Fibroblast of skin of back (primary cell): Measurements from ENCODE around the gene RASGEF1C.

Experiments used
- DNase-seq: peaks from one replicate; pipeline ENCODE4 v3.0.0-alpha.2; 2013

Gene RASGEF1C

DNA sequence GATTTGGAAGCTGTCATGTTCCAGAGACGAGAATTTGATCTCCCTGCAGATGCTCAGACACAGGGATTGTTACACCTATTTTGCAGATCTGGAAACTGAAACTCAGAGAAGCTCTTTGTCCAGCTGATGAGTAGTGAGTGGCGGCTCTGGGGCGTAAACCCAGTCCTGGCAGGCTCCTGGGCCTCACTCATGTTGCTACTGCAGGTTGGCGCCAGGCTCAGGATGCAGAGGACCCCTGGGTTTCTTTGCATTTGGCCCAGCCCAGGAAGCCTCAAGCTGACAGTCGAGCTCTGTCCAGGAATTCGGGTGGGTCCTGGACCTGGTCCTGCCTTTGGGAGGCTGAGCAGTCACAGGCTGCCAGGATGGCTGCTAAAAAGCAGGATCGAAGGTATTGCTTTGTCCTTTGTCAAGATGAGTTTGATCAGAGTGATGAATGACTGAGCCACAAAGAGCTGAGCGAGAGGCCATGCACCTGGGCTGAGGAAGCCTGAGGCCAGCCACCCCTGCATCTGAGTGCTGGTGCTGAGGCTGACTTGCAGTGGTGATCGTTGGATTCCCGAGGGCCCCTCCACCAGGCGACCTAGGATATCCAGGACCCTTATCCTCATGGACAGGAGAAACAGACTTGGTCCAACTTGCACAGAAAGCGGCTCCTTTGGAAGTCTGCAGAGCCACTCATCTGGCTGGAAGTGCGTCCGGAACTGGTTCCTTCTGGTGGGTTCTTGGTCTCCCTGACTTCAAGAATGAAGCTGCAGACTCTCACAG is 129.1 kb downstream of the RASGEF1C start:
- no peak for DNase-seq

DNA sequence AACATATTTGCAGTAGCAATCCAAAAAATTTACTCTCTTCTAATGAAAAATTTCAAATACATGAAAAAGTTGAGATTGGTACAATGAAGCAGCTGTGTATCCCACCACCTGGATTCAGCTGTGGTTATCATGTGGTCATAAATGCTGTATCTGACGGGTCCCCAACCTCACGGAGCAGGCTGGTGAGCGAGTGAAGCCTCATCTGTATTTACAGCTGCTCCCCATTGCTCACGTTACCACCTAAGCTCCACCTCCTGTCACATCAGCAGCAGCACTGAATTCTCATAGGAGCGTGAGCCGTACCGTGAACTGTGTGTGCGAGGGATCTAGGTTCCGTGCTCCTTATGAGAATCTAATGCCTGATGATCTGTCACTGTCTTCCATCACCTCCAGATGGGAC is 130.7 kb downstream of the RASGEF1C start:
- no peak for DNase-seq

DNA sequence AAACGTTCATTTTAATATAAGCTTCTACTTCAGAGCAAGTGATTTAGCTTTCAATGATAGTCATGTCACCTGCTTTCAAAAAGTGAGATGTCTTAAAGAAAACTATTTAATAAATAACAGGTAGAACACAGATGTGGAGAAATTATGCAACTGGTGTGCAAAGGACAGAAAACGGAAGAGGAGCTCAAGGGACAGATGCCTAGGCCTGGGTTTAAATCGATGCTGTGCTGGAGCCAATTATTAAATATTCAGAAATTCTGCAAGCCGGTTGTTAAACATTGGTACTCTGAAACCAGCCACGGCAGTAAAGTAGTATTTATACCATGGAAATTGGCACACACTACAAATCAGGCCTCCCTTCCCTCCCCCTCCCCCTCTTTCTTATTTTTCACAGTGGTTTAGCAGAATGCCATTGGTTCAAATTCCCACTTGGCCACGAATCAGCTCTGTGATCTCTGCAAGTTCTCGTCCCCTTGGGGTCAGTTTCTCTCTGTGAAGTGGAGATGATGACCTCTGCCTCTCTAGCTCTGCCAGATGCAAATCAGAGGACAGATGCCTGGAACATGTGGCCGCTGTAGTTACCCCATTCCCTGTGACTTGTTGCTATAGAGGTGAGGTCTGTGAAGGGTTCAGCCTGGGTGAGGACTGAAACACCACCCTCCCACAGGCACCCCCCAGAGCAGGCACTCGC is 131.3 kb downstream of the RASGEF1C start:
- DNase-seq: no peak

DNA sequence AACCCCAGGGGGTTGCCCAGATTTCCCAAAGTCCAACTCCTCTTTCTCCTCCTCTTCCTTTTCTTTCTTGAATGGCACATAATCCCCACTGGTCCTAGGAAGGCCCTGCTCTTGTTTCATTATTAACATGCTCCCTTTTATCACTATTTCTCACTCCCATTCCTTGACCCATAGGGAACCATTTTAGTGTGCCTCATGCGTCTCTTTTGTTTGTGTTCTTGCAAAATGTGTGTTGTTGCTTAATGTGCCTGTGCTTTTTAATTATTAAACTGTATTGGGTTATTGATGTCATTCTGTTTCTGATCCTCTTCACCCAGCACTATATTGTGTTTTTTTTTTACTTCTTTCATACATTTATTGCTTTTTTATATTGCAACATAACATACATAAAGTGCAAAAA is 133.3 kb downstream of the RASGEF1C start:
- no peak for DNase-seq

GRCh38 chr5:180074462-180074861 is 134.5 kb downstream of the RASGEF1C start:
- no peak for DNase-seq

GRCh38 chr5:180072556-180072955 is 136.5 kb downstream of the RASGEF1C start:
- DNase-seq: no peak

DNA sequence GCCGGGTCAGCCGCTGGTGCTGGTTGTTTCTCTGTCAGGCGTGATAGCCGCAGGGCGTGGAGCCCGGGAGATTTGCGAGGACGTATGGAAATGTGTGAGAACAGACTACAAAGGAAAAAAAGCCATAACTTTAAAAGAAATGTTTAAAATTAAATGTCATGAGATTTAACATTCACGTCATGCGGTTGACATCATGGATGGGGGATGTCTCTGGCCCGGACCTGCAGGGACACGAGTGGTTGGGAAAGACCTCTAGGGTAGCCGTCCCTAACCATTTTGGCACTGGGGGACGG is 136.8 kb downstream of the RASGEF1C start:
- no peak for DNase-seq

DNA sequence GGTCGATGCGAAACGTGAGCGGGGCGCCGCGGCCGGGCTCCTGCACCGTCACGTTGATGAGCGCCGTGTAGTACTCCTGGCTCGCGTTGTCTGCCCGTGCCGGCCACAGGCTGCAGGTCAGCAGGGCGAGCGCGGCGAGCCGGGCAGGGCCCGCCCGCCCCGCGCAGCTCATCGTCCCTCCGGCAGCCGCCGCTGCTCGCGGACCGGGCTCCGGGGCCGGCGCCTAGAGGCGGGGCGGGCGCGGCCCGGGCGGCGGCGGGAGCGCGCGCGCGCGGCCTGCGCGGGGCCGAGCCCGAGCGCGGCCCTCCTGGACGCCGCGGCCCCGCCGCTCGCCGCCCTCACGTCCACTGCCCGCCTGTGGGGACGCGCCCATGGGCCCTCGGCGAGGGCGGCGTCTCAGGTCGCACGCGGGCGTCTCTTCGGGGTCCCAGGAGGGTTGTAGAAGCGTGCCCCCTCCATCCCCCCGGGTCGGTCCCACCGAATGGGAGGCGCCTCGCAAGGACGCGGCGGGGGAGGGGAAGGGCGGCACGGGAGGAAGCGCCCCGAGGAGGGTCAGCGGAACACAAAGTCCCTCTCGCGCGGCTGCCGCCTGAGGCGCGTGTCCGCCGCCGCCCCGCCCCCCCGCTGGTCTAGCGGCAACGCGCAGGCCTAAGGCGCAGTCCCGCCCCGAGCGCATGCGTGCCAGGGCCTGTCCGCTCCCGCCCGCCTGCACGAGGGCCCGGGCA is 137.3 kb downstream of the RASGEF1C start, which contains the start of gene RNF130:
RNF130 (minus strand) TSS at position 229 of the 725 bp plus-strand sequence; CDS start at position 172, 57 bp downstream.
- DNase-seq: peak; percentile 91

- peak; percentile 51 for DNase-seq
Measured at GRCh38 chr5:180070756-180071530, 138.1 kb downstream of the RASGEF1C start.

GRCh38 chr5:180069589-180070247 is 139.3 kb downstream of the RASGEF1C start:
- DNase-seq: peak; percentile 12

DNA sequence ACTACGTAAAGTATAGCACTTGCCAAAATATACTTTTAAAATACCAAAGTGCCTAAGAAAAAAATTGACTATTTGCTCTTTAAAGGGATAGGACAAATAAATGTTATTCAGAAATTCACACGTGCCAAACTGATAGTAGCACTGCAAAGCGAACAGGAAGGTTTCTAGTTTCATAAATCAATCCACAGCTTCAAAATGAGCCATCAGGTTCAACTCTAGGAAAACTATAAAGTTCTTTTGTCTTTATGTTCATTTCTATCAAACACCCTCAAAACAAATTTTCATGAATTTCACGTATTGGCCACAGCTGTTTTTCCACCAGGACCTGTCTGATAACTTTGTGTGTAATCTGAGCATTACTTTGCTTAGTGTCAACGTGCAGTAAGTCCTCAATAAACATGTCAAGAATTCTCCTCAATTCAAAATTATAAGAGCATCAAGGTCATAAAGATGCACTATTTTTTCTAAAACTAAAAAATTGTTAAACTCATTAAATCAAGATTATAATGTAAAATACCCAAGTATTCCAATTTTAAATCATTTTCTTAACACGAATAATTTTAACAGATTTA is 140.4 kb downstream of the RASGEF1C start:
- DNase-seq: no peak

- DNase-seq: no peak
Measured at GRCh38 chr5:180067986-180068385, 141.0 kb downstream of the RASGEF1C start.

GRCh38 chr5:180060192-180060591 is 148.8 kb downstream of the RASGEF1C start:
- DNase-seq: no peak

DNA sequence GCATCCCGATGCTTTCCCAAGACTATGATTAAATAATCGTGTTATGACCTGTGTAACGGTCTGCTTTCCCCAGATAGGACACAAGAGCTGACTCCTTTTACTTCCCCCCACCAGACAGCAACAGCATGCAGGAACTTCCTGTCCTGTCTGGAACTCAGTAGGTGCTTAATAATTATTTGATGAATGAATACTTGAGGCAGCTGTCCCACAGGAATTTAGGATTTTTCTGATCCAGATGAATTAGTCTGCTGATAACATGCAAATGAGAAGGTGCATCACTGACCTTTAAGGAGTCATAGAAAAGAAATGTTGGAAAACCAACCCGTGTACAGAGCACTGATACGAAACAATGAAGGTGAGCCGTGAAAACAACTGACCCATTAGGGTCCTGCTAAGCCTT is 149.7 kb downstream of the RASGEF1C start:
- no peak for DNase-seq

DNA sequence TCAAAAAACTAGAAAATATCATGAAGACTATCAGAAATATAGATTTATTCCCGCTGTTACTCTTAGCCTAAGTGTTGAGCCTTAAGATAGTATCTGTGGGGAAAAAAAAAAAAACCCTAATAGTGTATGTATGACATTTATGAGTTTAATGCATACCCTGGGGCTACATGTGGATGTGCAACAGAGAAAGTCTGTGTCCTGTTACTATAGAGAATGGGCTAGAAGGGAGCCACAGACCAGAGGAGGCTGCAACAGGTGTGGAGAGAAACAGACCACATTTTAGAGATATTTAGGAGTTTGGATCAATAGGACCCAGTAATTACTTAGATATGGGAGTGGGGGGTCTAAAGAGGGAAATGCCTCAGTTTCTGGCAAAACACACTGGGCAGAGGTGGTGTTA is 152.9 kb downstream of the RASGEF1C start:
- DNase-seq: no peak

DNA sequence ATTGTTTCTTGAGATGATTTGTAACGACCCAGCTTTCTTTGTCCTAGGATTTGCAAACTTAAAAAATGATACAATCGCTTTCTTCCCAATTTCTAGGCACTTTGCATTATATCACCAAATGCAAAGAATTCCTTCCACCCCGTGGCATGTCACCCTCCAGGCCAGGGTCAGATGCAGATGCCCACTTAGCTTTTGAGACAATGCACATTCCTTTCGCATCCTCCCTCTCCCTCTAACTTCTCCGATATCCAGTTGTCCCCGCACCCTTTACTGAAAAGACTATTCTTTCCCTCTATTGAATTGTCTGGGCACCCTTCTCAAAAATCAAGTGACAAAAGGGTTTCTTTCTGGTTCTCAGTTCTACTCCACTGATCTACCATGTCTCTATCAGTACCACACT is 154.8 kb downstream of the RASGEF1C start:
- DNase-seq: no peak

GRCh38 chr5:180053061-180053602 is 155.9 kb downstream of the RASGEF1C start:
- DNase-seq: no peak

DNA sequence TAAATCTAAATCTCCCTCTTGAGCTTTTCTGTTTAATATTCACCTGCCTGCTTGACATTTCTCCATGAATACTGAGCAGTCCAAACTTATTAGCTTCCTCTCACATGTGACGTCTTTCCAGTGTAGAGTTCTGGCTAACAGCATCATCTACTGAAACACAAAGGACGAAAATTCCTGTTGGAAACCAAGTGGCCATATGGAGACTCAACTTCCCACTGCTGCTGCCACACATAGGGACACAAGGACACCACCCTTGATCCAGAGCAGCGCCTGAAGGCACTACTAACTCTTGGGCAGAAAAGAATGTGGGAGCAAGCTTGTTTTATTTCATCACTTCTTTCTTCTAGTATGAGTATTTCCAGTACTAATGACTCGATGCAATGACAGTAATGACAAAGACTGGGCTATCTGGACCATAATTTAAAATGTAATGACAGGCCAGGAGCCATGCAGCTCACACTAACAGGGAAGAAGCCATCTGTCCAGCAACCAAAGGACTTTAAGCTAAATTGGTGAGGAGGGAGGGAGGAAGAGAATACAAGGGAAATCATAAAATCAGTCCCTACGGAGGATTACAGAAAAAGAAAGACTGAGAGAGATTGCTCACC is 156.7 kb downstream of the RASGEF1C start:
- DNase-seq: no peak
